ENCODE results near the gene FAM118B. TPM values are rescaled to one million over a fixed set of nuclear protein-coding genes. Genes with fewer than 3 reads are reported as not detected.
A peak's percentile ranks its signal among the peaks of the same experiment; 100 is the strongest.

FAM118B gene
- total RNA-seq, 3 donors from 2014 or later (not counting 1 experiment from before 2014, with no cell fraction given): 5.4 to 9.7 (median 7.8) TPM

DNA sequence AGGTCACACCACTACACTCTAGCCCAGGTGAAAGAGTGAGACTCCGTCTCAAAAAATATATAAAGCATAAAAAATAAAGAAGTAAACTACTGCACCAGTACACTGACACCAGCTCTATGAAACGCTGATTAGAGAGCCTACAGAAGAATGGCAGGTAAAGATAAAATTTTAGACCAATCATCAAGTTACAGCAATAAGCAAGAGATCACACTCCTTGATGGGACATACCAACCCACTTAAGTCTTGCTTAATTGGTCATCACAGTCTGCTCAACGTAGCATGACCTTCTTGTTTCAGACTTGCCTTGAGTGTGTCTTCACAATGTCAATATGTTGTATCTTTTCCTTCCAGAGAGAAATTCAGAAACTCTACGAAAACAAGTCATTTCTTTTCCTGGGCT, 44.6 kb downstream of the FAM118B start:
- Mint-ChIP-seq H3K4me1 (no peaks in the 10 kb centered on the region), H3K27me3 (ENCODE audit: low read depth in 2 of 2) (no peaks in the 10 kb centered on the region), H3K4me3 (no peak overlapping the region), H3K27ac (peak overlapping the region in 1 of 2 donors; percentile 42), H3K9me3 (no peaks in the 10 kb centered on the region), H3K36me3 (no peaks in the 10 kb centered on the region)
- ATAC-seq (no peak), DNase-seq (no peak)
- Histone ChIP-seq H3K27ac (ENCODE audit: low read length) (no peak overlapping the region), H3K9me3 (ENCODE audit: control insufficient read depth, insufficient read depth, low read length) (no peaks in the 10 kb centered on the region), H3K36me3 (ENCODE audit: control insufficient read depth, insufficient read depth, low read length) (peaks cover 15% of the 10 kb centered on the region), H3K4me3 (ENCODE audit: low read length) (no peak overlapping the region), H3K27me3 (ENCODE audit: control insufficient read depth, insufficient read depth, low read length) (no peaks in the 10 kb centered on the region), H3K4me1 (ENCODE audit: control insufficient read depth, insufficient read depth, low read length) (no peaks in the 10 kb centered on the region)
- intact Hi-C loops (cut with micrococcal nuclease): no loop called here
- 95% methylated on average over 3 of the region's 4 CpGs for WGBS (ENCODE audit: insufficient coverage)
- TF ChIP-seq, protein P1, sequence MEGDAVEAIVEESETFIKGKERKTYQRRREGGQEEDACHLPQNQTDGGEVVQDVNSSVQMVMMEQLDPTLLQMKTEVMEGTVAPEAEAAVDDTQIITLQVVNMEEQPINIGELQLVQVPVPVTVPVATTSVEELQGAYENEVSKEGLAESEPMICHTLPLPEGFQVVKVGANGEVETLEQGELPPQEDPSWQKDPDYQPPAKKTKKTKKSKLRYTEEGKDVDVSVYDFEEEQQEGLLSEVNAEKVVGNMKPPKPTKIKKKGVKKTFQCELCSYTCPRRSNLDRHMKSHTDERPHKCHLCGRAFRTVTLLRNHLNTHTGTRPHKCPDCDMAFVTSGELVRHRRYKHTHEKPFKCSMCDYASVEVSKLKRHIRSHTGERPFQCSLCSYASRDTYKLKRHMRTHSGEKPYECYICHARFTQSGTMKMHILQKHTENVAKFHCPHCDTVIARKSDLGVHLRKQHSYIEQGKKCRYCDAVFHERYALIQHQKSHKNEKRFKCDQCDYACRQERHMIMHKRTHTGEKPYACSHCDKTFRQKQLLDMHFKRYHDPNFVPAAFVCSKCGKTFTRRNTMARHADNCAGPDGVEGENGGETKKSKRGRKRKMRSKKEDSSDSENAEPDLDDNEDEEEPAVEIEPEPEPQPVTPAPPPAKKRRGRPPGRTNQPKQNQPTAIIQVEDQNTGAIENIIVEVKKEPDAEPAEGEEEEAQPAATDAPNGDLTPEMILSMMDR (IDR thresholded peaks at IDR 0.05): no peak

DNA sequence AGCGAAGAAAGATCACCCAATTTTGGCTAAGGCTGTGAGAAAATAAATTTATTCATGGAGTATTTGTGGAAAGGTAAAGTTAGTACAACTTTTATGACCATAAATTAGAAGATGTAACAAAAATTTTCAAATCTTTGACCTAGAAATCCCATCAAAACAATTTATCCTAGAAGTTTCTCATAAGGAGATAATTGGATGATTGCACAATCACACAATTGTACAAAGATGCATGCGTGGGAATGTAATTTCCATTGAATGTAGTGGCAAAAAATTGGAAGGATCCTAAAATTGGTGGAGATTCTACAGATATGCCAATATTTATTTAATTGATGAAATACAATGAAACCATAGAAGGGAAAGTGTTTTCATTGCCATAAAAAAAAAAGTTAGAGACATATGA, 45.6 kb downstream of the FAM118B start:
- Mint-ChIP-seq H3K36me3 (no peaks in the 10 kb centered on the region), H3K4me3 (no peak overlapping the region), H3K27ac (peak overlapping the region; percentile 14 to 42), H3K9me3 (no peaks in the 10 kb centered on the region), H3K4me1 (no peaks in the 10 kb centered on the region), H3K27me3 (ENCODE audit: low read depth in 2 of 2) (no peaks in the 10 kb centered on the region)
- Histone ChIP-seq H3K4me3 (ENCODE audit: low read length) (no peak overlapping the region), H3K27me3 (ENCODE audit: control insufficient read depth, insufficient read depth, low read length) (no peaks in the 10 kb centered on the region), H3K9me3 (ENCODE audit: control insufficient read depth, insufficient read depth, low read length) (no peaks in the 10 kb centered on the region), H3K27ac (ENCODE audit: low read length) (no peak overlapping the region), H3K4me1 (ENCODE audit: control insufficient read depth, insufficient read depth, low read length) (no peaks in the 10 kb centered on the region), H3K36me3 (ENCODE audit: control insufficient read depth, insufficient read depth, low read length) (peaks cover 12% of the 10 kb centered on the region)
- DNase-seq (no peak), ATAC-seq (no peak)
- intact Hi-C loops (cut with micrococcal nuclease): no loop called here
- TF ChIP-seq, protein P1 (IDR thresholded peaks at IDR 0.05): no peak
- WGBS (ENCODE audit: insufficient coverage): no CpG with 5 or more reads among the region's 2 CpGs

DNA sequence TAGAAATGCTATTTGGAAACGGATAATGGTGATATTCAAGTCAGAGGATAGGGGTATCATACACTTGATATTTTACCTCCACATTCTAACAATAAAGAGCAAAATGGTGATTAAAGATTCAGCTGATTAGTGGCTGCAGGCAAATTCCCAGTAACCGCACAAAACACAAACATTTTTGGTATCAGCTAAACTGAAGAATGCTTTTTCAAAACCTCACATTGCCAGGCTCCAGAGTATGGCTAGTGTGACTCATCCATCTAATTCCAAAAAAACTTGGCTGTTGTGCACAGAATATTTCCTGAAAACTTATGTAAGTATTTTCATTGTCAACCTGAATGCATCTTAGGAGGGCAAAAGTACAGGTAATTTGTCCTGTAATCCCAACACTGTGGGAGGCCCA, 46.2 kb downstream of the FAM118B start:
- ATAC-seq (no peak), DNase-seq (no peak)
- H3K4me1 Mint-ChIP-seq: peaks cover 0 to 2% of the 10 kb centered on the region in 2 donors
- Histone ChIP-seq H3K27ac (ENCODE audit: low read length) (no peak overlapping the region), H3K36me3 (ENCODE audit: control insufficient read depth, insufficient read depth, low read length) (peaks cover 16% of the 10 kb centered on the region), H3K9me3 (ENCODE audit: control insufficient read depth, insufficient read depth, low read length) (no peaks in the 10 kb centered on the region), H3K4me1 (ENCODE audit: control insufficient read depth, insufficient read depth, low read length) (no peaks in the 10 kb centered on the region), H3K27me3 (ENCODE audit: control insufficient read depth, insufficient read depth, low read length) (no peaks in the 10 kb centered on the region), H3K4me3 (ENCODE audit: low read length) (no peak overlapping the region)
- intact Hi-C loops (cut with micrococcal nuclease): no loop called here
- no peak overlapping the region for H3K4me3 Mint-ChIP-seq
- H3K27ac Mint-ChIP-seq: peak overlapping the region in 1 of 2 donors; percentile 14
- WGBS (ENCODE audit: insufficient coverage): 100% methylated on average over 1 of the region's 2 CpGs
- no peaks in the 10 kb centered on the region for H3K36me3 Mint-ChIP-seq
- TF ChIP-seq, protein P1 (IDR thresholded peaks at IDR 0.05): no peak
- H3K9me3 Mint-ChIP-seq: no peaks in the 10 kb centered on the region
- H3K27me3 Mint-ChIP-seq (ENCODE audit: low read depth in 2 of 2): no peaks in the 10 kb centered on the region

DNA sequence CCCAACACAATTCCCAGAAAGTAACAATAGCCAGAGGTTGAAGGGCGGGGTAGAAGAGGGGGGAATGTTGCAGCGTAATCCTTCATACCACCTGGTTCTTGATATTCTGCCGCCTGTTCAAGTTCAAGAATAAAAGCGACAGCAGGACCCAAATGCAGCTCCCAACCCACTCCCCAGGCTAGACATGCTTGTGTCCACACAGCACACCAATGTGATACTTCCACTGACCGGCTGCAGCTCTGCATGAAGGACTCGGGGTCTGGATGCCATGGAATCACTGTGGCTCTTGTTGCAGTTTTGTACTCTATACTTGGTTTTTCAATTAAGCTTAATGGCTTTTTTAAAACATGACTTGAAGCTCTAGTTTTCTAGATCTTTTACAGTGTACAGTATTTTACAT, 50.6 kb downstream of the FAM118B start:
- Histone ChIP-seq H3K4me1 (ENCODE audit: control insufficient read depth, insufficient read depth, low read length) (no peaks in the 10 kb centered on the region), H3K4me3 (ENCODE audit: low read length) (no peak overlapping the region), H3K36me3 (ENCODE audit: control insufficient read depth, insufficient read depth, low read length) (peaks cover 61% of the 10 kb centered on the region), H3K27me3 (ENCODE audit: control insufficient read depth, insufficient read depth, low read length) (no peaks in the 10 kb centered on the region), H3K9me3 (ENCODE audit: control insufficient read depth, insufficient read depth, low read length) (no peaks in the 10 kb centered on the region), H3K27ac (ENCODE audit: low read length) (no peak overlapping the region)
- TF ChIP-seq, protein P1 (IDR thresholded peaks at IDR 0.05): no peak
- WGBS (ENCODE audit: insufficient coverage): 100% methylated on average over 6 of the region's 6 CpGs
- Mint-ChIP-seq H3K4me3 (no peak overlapping the region), H3K36me3 (peaks cover 26% of the 10 kb centered on the region), H3K27me3 (ENCODE audit: low read depth in 2 of 2) (no peaks in the 10 kb centered on the region), H3K27ac (no peak overlapping the region), H3K9me3 (no peaks in the 10 kb centered on the region), H3K4me1 (peaks cover 13 to 22% of the 10 kb centered on the region in 2 donors)
- ATAC-seq: no peak
- DNase-seq: no peak
- intact Hi-C loops (cut with micrococcal nuclease): no loop called here

Measured in natural killer cell (primary cell).